CD14-positive monocyte (primary cell): ENCODE measurements around the gene SIDT2. TPM values are rescaled to one million over a fixed set of nuclear protein-coding genes. Genes with fewer than 3 reads are reported as not detected.

Source experiments
- DNase-seq, 3 donors: peaks; one replicate each; pipeline ENCODE4 v3.0.0-alpha.2; 2011 to 2022
- H2AFZ ChIP-seq: 2 replicates; pipeline ENCODE4 v1.6.0; 2012; ENCODE audit warnings: mild to moderate bottlenecking, low read depth, low read length, inconsistent platforms; ENCODE audit not compliant: insufficient read depth, poor library complexity, severe bottlenecking
- H3K27ac ChIP-seq, 2 donors: 1 replicate in 1 of 2; 2 replicates in 1 of 2; pipeline ENCODE4 v1.5.1; 2012 to 2013; ENCODE audit warnings: low read length in 2 of 2, control low read depth in 1 of 2, inconsistent platforms in 1 of 2, low read depth in 1 of 2, mild to moderate bottlenecking in 1 of 2
- H3K27me3 ChIP-seq, 2 donors: one replicate each; pipeline versions ENCODE4 v1.6.0 to v1.6.1; 2011 to 2013; ENCODE audit warnings: low read length in 2 of 2; ENCODE audit not compliant: control insufficient read depth in 2 of 2, insufficient read depth in 2 of 2
- H3K36me3 ChIP-seq, 2 donors: replicated peaks in 1 of 2; 1 replicate in 1 of 2; 2 replicates in 1 of 2; pipeline versions ENCODE4 v1.5.1 to v1.6.1; 2012 to 2013; ENCODE audit warnings: low read length in 2 of 2, control low read depth in 1 of 2, inconsistent platforms in 1 of 2, mild to moderate bottlenecking in 1 of 2; ENCODE audit not compliant: insufficient read depth in 2 of 2, control insufficient read depth in 1 of 2
- H3K4me1 ChIP-seq, 2 donors: 1 replicate in 1 of 2; 2 replicates in 1 of 2; pipeline versions ENCODE4 v1.5.1 to v1.6.1; 2012 to 2013; ENCODE audit warnings: low read length in 2 of 2, control low read depth in 1 of 2, inconsistent platforms in 1 of 2, mild to moderate bottlenecking in 1 of 2, moderate library complexity in 1 of 2; ENCODE audit not compliant: insufficient read depth in 2 of 2, control insufficient read depth in 1 of 2
- H3K4me2 ChIP-seq: replicated peaks from 2 replicates; pipeline ENCODE3; 2012; ENCODE audit warnings: low read length, moderate library complexity, mild to moderate bottlenecking; ENCODE audit not compliant: poor library complexity, severe bottlenecking; ENCODE audit errors: extremely low read depth
- H3K4me3 ChIP-seq, 3 experiments: fragments of 200-600 bp in 1 of 3; sonication (generic) in 1 of 3; replicated peaks in 1 of 3; 1 replicate in 2 of 3; 2 replicates in 1 of 3; pipeline ENCODE4 v1.5.1; 2011 to 2013; ENCODE audit warnings: low read length in 3 of 3, mild to moderate bottlenecking in 3 of 3, control low read depth in 2 of 3, low read depth in 2 of 3, inconsistent platforms in 1 of 3, moderate library complexity in 1 of 3
- H3K79me2 ChIP-seq: 2 replicates; pipeline ENCODE4 v1.6.0; 2012; ENCODE audit warnings: mild to moderate bottlenecking, control low read depth, inconsistent platforms, low read length, moderate library complexity; ENCODE audit not compliant: insufficient read depth
- H3K9ac ChIP-seq: 2 replicates; pipeline ENCODE4 v1.6.0; 2017; ENCODE audit warnings: low read length, mild to moderate bottlenecking; ENCODE audit not compliant: insufficient read depth, poor library complexity, severe bottlenecking
- H3K9me3 ChIP-seq, 2 donors: replicated peaks in 1 of 2; 1 replicate in 1 of 2; 2 replicates in 1 of 2; pipeline versions ENCODE4 v1.5.1 to v1.6.1; 2012 to 2013; ENCODE audit warnings: low read length in 2 of 2, control low read depth in 1 of 2; ENCODE audit not compliant: control insufficient read depth in 1 of 2, insufficient read depth in 1 of 2
- H4K20me1 ChIP-seq: 2 replicates; pipeline ENCODE4 v1.6.0; 2012; ENCODE audit warnings: mild to moderate bottlenecking, low read length, control low read depth, moderate library complexity; ENCODE audit not compliant: insufficient read depth
- H3K27ac Mint-ChIP-seq, 7 donors: one replicate each; pipeline ENCODE4 v1.8.0; 2020; ENCODE audit warnings: mild to moderate bottlenecking in 7 of 7, mixed read lengths in 7 of 7, moderate library complexity in 6 of 7, inconsistent platforms in 2 of 7
- H3K27me3 Mint-ChIP-seq, 3 donors: one replicate each; pipeline ENCODE4 v1.8.0; 2021 to 2022; ENCODE audit warnings: low read depth in 3 of 3, mild to moderate bottlenecking in 3 of 3, mixed read lengths in 3 of 3, moderate library complexity in 3 of 3, inconsistent platforms in 1 of 3
- H3K36me3 Mint-ChIP-seq, 2 donors: one replicate each; pipeline ENCODE4 v1.8.0; 2020; ENCODE audit warnings: mixed read lengths in 2 of 2, inconsistent platforms in 1 of 2, mild to moderate bottlenecking in 1 of 2
- H3K4me1 Mint-ChIP-seq: one replicate; pipeline ENCODE4 v1.8.0; 2020; ENCODE audit warnings: mild to moderate bottlenecking, mixed read lengths
- H3K4me3 Mint-ChIP-seq, 2 donors: one replicate each; pipeline ENCODE4 v1.8.0; 2020; ENCODE audit warnings: mild to moderate bottlenecking in 2 of 2, mixed read lengths in 2 of 2, moderate library complexity in 1 of 2
- H3K9me3 Mint-ChIP-seq, 7 donors: one replicate each; pipeline ENCODE4 v1.8.0; 2020 to 2022; ENCODE audit warnings: mixed read lengths in 7 of 7, mild to moderate bottlenecking in 6 of 7, moderate library complexity in 6 of 7, inconsistent platforms in 2 of 7
- CTCF ChIP-seq: fragments of 200-600 bp; IDR thresholded peaks from one replicate; pipeline ENCODE4 v1.8.0; 2022; ENCODE audit warnings: antibody characterized with exemption, mild to moderate bottlenecking
- WGBS: methylation state at CpG from one replicate; pipeline ENCODE4 v1.1.5; 2013; ENCODE audit warnings: missing lambda C conversion rate; ENCODE audit not compliant: insufficient coverage; 5-methylcytosine and 5-hydroxymethylcytosine counted together
- intact Hi-C, 2 donors: fragments of 100-400 bp; cut with micrococcal nuclease; formaldehyde crosslinking; loops; one replicate each; pipeline versions ENCODE4 v1.15.0 to v1.15.1; 2023
- polyA plus RNA-seq, 3 donors: library from polyadenylated mRNA; depleted of rRNA in 1 of 3; unstranded in 2 of 3; stranded (reverse) in 1 of 3; fragments of 300-500 nt in 2 of 3; fragments of >200 nt in 1 of 3; fragmentation: Illumina TruSeq in 2 of 3; gene quantifications; 1 replicate in 2 of 3; 2 replicates in 1 of 3; pipeline ENCODE4 v1.2.3, GENCODE V29; 2012 to 2021

The SIDT2 gene
- polyA plus RNA-seq, 3 donors = 21.8 to 177 (median 41.8) TPM

DNA sequence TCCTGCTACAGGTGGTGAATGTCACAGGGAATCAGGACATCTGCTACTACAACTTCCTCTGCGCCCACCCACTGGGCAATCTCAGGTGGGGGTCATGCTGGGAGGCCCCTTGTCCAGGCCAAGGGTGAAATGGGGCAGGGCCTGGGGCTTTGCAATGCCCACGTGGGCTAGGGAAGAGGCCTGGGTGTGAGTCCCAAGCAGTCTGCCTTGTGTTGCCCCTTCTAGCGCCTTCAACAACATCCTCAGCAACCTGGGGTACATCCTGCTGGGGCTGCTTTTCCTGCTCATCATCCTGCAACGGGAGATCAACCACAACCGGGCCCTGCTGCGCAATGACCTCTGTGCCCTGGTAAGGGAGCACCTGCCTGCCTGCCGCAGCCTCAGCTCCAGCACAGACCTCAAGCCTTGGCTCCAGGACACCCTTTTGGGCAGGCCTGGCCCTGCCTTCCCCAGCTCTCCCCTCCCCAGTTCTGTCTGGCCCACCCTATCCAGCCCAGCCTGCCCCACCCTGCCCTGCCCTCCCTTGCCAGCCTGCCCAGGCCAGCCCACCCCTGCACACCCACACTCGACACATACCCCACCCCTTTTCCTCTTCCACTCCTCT is 11.5 kb downstream of the SIDT2 start:
- H3K4me3 ChIP-seq = peak overlapping the region in 1 of 3 experiments; percentile 69
- peak overlapping the region; percentile 55 for H3K9ac ChIP-seq
- peaks cover 64% of the 10 kb centered on the region for H3K4me1 Mint-ChIP-seq
- H3K27ac Mint-ChIP-seq = peak overlapping the region; percentile 86 to 97 (median 93)
- H3K27me3 ChIP-seq = no peaks in the 10 kb centered on the region
- no peaks in the 10 kb centered on the region for H3K9me3 ChIP-seq
- H4K20me1 ChIP-seq = no peaks in the 10 kb centered on the region
- peak overlapping the region; percentile 69 for H3K4me2 ChIP-seq
- peaks cover 56 to 57% of the 10 kb centered on the region in 2 donors for H3K36me3 ChIP-seq
- H2AFZ ChIP-seq = peak overlapping the region; percentile 66
- H3K4me1 ChIP-seq = peaks cover 65 to 67% of the 10 kb centered on the region in 2 donors
- no peak for DNase-seq
- peaks cover 70 to 92% of the 10 kb centered on the region in 2 donors for H3K36me3 Mint-ChIP-seq
- WGBS = 39% methylated on average over 6 of the region's 8 CpGs
- peaks cover 0 to 2% (median 1%) of the 10 kb centered on the region in 3 donors for H3K27me3 Mint-ChIP-seq
- TF ChIP-seq CTCF = no peak
- peak overlapping the region; percentile 85 to 90 for H3K27ac ChIP-seq
- intact Hi-C loops = no loop called here
- H3K79me2 ChIP-seq = peaks cover 18% of the 10 kb centered on the region
- H3K9me3 Mint-ChIP-seq = no peaks in the 10 kb centered on the region
- H3K4me3 Mint-ChIP-seq = no peak overlapping the region

DNA sequence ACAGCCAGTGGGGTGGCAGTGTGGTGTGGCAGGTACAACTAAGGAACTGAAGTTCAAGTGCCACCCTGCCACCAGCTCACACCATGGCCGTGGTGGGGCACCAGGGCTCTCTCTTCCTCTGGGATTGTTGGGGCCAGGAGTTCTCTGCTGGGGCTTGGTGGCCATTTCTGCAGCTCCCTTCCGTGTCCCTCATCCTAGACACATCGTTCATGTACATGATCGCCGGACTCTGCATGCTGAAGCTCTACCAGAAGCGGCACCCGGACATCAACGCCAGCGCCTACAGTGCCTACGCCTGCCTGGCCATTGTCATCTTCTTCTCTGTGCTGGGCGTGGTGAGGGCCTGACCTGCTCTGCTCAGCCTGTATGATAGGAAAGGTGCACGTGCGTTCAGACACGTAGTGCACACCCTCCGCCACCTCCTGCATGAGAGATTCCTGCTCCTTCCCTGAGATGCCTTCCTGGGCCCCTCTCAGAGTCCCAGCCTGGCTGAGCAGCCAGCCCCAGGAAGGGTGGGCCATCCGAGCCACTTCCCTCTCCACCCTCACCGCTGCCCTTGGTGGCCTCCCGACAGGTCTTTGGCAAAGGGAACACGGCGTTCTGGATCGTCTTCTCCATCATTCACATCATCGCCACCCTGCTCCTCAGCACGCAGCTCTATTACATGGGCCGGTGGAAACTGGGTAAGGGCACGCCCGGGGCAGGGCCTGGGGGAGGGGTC is 13.3 kb downstream of the SIDT2 start:
- no peaks in the 10 kb centered on the region for H3K27me3 ChIP-seq
- Mint-ChIP-seq H3K4me1 (peaks cover 55% of the 10 kb centered on the region), H3K27ac (peak overlapping the region in 5 of 7 donors; percentile 18 to 85 (median 54)), H3K4me3 (no peak overlapping the region), H3K9me3 (peaks cover 0 to 2% (median 0%) of the 10 kb centered on the region in 7 donors), H3K27me3 (peaks cover 0 to 2% (median 1%) of the 10 kb centered on the region in 3 donors), H3K36me3 (peaks cover 79 to 99% of the 10 kb centered on the region in 2 donors)
- no peaks in the 10 kb centered on the region for H3K9me3 ChIP-seq
- peaks cover 13% of the 10 kb centered on the region for H3K79me2 ChIP-seq
- H4K20me1 ChIP-seq = no peaks in the 10 kb centered on the region
- WGBS = 97% methylated on average over 21 of the region's 26 CpGs
- intact Hi-C loops = no loop called here
- peaks cover 69 to 74% of the 10 kb centered on the region in 2 donors for H3K36me3 ChIP-seq
- no peak overlapping the region for H3K27ac ChIP-seq
- H2AFZ ChIP-seq = no peak overlapping the region
- peaks cover 57 to 61% of the 10 kb centered on the region in 2 donors for H3K4me1 ChIP-seq
- DNase-seq = no peak
- no peak overlapping the region for H3K9ac ChIP-seq
- no peak overlapping the region for H3K4me2 ChIP-seq
- TF ChIP-seq CTCF = no peak
- H3K4me3 ChIP-seq = no peak overlapping the region
